ENCODE data around the gene SHC1. TPM values are rescaled to one million over a fixed set of nuclear protein-coding genes. Genes with fewer than 3 reads are reported as not detected.

Gene SHC1
- total RNA-seq, 1 donor from 2014 or later: 69.0 TPM

GRCh38 chr1:154993572-154994268 is 23.2 kb upstream of the SHC1 start, which contains the start of gene LENEP:
TSS of gene LENEP (plus strand) at chr1:154993586. CDS start at chr1:154993608, 22 bp downstream.
- no peak for DNase-seq (ENCODE audit: low spot score)
- no peaks in the 10 kb centered on the region for H3K9me3 ChIP-seq (ENCODE audit: low read depth)
- peaks cover 19% of the 10 kb centered on the region for H3F3A ChIP-seq (ENCODE audit: low read depth)
- H3K4me3 Mint-ChIP-seq: no peak within 1 kb of the TSS
- no peak within 1 kb of the TSS for H3K4me3 ChIP-seq
- H3K4me1 ChIP-seq: peaks cover under 1% of the 10 kb centered on the region
- no peak within 1 kb of the TSS for H3K27ac ChIP-seq
- peaks cover 3% of the 10 kb centered on the region for H3K36me3 ChIP-seq
- H3K9ac ChIP-seq: no peak within 1 kb of the TSS
- H2AFZ ChIP-seq (replicated peaks): no peak within 1 kb of the TSS
- peaks cover 14% of the 10 kb centered on the region for H4K20me1 ChIP-seq (ENCODE audit: low read depth)
- H3K27me3 Mint-ChIP-seq (ENCODE audit: insufficient read depth, low read depth): peaks cover 18% of the 10 kb centered on the region
- H3K9me3 Mint-ChIP-seq: no peaks in the 10 kb centered on the region
- H3K79me2 ChIP-seq (ENCODE audit: low read depth): peaks cover 8% of the 10 kb centered on the region
- H3K27ac Mint-ChIP-seq: peak within 1 kb of the TSS; percentile 85
- no peaks in the 10 kb centered on the region for H3K27me3 ChIP-seq
- TF ChIP-seq CTCF (IDR thresholded peaks at IDR 0.05): no peak
- TF ChIP-seq EZH2 (IDR thresholded peaks at IDR 0.05): no peak
- peaks cover 21% of the 10 kb centered on the region for H3K4me1 Mint-ChIP-seq
- no peak within 1 kb of the TSS for H3K4me2 ChIP-seq
- H3K36me3 Mint-ChIP-seq: peaks cover 9% of the 10 kb centered on the region

GRCh38 chr1:154992721-154993571 is 22.4 kb upstream of the SHC1 start:
- Histone ChIP-seq H3K79me2 (ENCODE audit: low read depth) (peaks cover 16% of the 10 kb centered on the region), H3K27ac (no peak overlapping the region), H3K36me3 (peaks cover 3% of the 10 kb centered on the region), H3F3A (ENCODE audit: low read depth) (peaks cover 11% of the 10 kb centered on the region), H3K9ac (no peak overlapping the region), H3K4me2 (no peak overlapping the region), H3K27me3 (no peaks in the 10 kb centered on the region), H3K4me3 (no peak overlapping the region), H3K4me1 (no peaks in the 10 kb centered on the region), H4K20me1 (ENCODE audit: low read depth) (peaks cover 20% of the 10 kb centered on the region), H2AFZ (replicated peaks) (no peak overlapping the region), H3K9me3 (ENCODE audit: low read depth) (no peaks in the 10 kb centered on the region)
- H3K36me3 Mint-ChIP-seq: peaks cover 12% of the 10 kb centered on the region
- H3K4me1 Mint-ChIP-seq: peaks cover 20% of the 10 kb centered on the region
- H3K9me3 Mint-ChIP-seq: no peaks in the 10 kb centered on the region
- peaks cover 18% of the 10 kb centered on the region for H3K27me3 Mint-ChIP-seq (ENCODE audit: insufficient read depth, low read depth)
- DNase-seq (ENCODE audit: low spot score): no peak
- H3K27ac Mint-ChIP-seq: peak overlapping the region; percentile 85
- H3K4me3 Mint-ChIP-seq: no peak overlapping the region
- TF ChIP-seq EZH2phosphoT487 (IDR thresholded peaks at IDR 0.05) (no peak), CTCF (IDR thresholded peaks at IDR 0.05) (peak; percentile 13)

DNA sequence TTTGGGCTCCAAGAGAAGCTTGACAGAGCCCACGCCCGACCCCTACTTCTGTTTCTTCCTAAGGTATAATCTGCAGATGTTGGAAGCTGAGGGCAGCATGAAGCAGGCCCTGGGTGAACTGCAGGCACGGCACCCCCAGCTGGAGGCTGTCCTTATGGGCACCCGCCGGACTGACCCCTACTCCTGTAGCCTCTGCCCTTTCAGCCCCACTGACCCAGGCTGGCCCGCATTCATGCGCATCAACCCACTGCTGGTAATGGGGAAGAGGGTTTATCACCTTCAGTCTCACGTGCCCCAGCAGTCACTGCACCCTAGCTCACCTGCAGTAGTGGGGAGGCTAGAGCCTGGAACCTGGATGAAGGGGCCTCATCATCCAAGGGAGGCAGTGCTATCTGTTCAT is 19.7 kb upstream of the SHC1 start:
- Mint-ChIP-seq H3K9me3 (no peaks in the 10 kb centered on the region), H3K36me3 (peaks cover 13% of the 10 kb centered on the region), H3K27me3 (ENCODE audit: insufficient read depth, low read depth) (peaks cover 19% of the 10 kb centered on the region), H3K27ac (no peak overlapping the region), H3K4me3 (no peak overlapping the region), H3K4me1 (peaks cover 13% of the 10 kb centered on the region)
- H3F3A ChIP-seq (ENCODE audit: low read depth): peaks cover 11% of the 10 kb centered on the region
- H3K4me3 ChIP-seq: no peak overlapping the region
- no peaks in the 10 kb centered on the region for H3K9me3 ChIP-seq (ENCODE audit: low read depth)
- H3K4me2 ChIP-seq: no peak overlapping the region
- no peaks in the 10 kb centered on the region for H3K4me1 ChIP-seq
- no peak for DNase-seq (ENCODE audit: low spot score)
- no peak overlapping the region for H2AFZ ChIP-seq (replicated peaks)
- no peak overlapping the region for H3K27ac ChIP-seq
- TF ChIP-seq CTCF (IDR thresholded peaks at IDR 0.05) (no peak), EZH2phosphoT487 (IDR thresholded peaks at IDR 0.05) (no peak), EZH2 (IDR thresholded peaks at IDR 0.05) (no peak)
- peaks cover 43% of the 10 kb centered on the region for H3K79me2 ChIP-seq (ENCODE audit: low read depth)
- H3K36me3 ChIP-seq: peaks cover 3% of the 10 kb centered on the region
- H3K27me3 ChIP-seq: no peaks in the 10 kb centered on the region
- H3K9ac ChIP-seq: no peak overlapping the region
- H4K20me1 ChIP-seq (ENCODE audit: low read depth): peaks cover 25% of the 10 kb centered on the region

Data from neural progenitor cell (in vitro differentiated cells).